Right lobe of liver (tissue), 6 donors: ENCODE results near the gene YDJC. TPM values are rescaled to one million over a fixed set of nuclear protein-coding genes. Genes with fewer than 3 reads are reported as not detected.

ENCODE experiments used
- ATAC-seq, 4 donors: fragments of 200-7000 bp; cut with Tn5 transposase; one replicate each; pipeline ENCODE4 v1.9.1; 2020; ENCODE audit warnings: mild to moderate bottlenecking in 4 of 4, moderate library complexity in 4 of 4
- DNase-seq, 3 donors: peaks; one replicate each; pipeline ENCODE4 v3.0.0-alpha.2; 2020
- H3K27ac ChIP-seq, 3 donors: fragments of 200-600 bp; one replicate each; pipeline ENCODE4 v1.8.0; 2022
- H3K27me3 ChIP-seq, 2 donors: fragments of 200-600 bp; one replicate each; pipeline ENCODE4 v1.8.0; 2022
- H3K36me3 ChIP-seq, 4 donors: fragments of 200-600 bp; sonication (generic) in 1 of 4; one replicate each; pipeline versions ENCODE4 v1.5.1 to v1.8.0; 2017 to 2022; ENCODE audit warnings: control low read depth in 1 of 4
- H3K4me1 ChIP-seq, 4 donors: fragments of 200-600 bp; sonication (generic) in 1 of 4; one replicate each; pipeline versions ENCODE4 v1.5.1 to v1.8.0; 2017 to 2022; ENCODE audit warnings: control low read depth in 1 of 4
- H3K4me3 ChIP-seq, 3 donors: fragments of 200-600 bp; one replicate each; pipeline ENCODE4 v1.8.0; 2022
- H3K9me3 ChIP-seq, 4 donors: fragments of 200-600 bp; sonication (generic) in 1 of 4; one replicate each; pipeline versions ENCODE4 v1.5.1 to v1.8.0; 2017 to 2022; ENCODE audit warnings: control low read depth in 1 of 4
- CTCF ChIP-seq, 4 donors: fragments of 200-600 bp in 3 of 4; fragments of 450-650 bp in 1 of 4; IDR thresholded peaks; one replicate each; pipeline versions ENCODE4 v1.5.1 to v1.8.0; 2016 to 2022; ENCODE audit warnings: antibody characterized with exemption in 4 of 4, mild to moderate bottlenecking in 2 of 4
- POLR2A ChIP-seq: fragments of 450-650 bp; IDR thresholded peaks from one replicate; pipeline ENCODE4 v1.6.1; 2017; ENCODE audit warnings: antibody characterized with exemption, mild to moderate bottlenecking
- WGBS: methylation state at CpG from one replicate; pipeline ENCODE4 v1.1.6; 2018; ENCODE audit warnings: low coverage, low lambda C conversion rate; ENCODE audit not compliant: insufficient coverage; ENCODE audit errors: missing lambda C conversion rate; 5-methylcytosine and 5-hydroxymethylcytosine counted together
- intact Hi-C, 2 donors: fragments of 100-400 bp; cut with DNase I; formaldehyde crosslinking; loops; one replicate each; pipeline versions ENCODE4 v1.11.2 to v1.14.1; 2022
- total RNA-seq, 6 experiments: library from RNA; depleted of rRNA in 2 of 6; stranded (reverse); fragments of >200 nt in 2 of 6; fragmentation: NEBNext Ultra II Directional in 3 of 6; extraction: Animal tissue kit (Norgen Biotek cat#: 25700) in 3 of 6; gene quantifications; one replicate each; pipeline versions ENCODE4 v1.1.0 to v1.2.4, GENCODE V29; 2016 to 2023
- donor health status: DM: no; HTN: yes; CAD: no.
- donor health status: DM: no; HTN: no; CAD: no.
- donor health status: DM: no; HTN: no; CAD: no.
- donor health status: DM: no; HTN: yes; CAD: no.
- donor health status: DM: no; HTN: yes; CAD: no.

Gene YDJC
- total RNA-seq, 6 experiments from 2014 or later: 7.1 to 29.0 (median 7.8) TPM

- H3K36me3 ChIP-seq: no peaks in the 10 kb centered on the region
- H3K4me1 ChIP-seq: peaks cover 0 to 3% (median 0%) of the 10 kb centered on the region in 4 donors
- WGBS: 100% methylated on average over 1 of the region's 7 CpGs
- DNase-seq (no peak), ATAC-seq (no peak)
- H3K27ac ChIP-seq: no peak overlapping the region
- TF ChIP-seq CTCF (IDR thresholded peaks at IDR 0.05) (no peak), POLR2A (no peak)
- intact Hi-C loops: no loop called here
- H3K4me3 ChIP-seq: no peak overlapping the region
- H3K27me3 ChIP-seq: no peaks in the 10 kb centered on the region
- no peaks in the 10 kb centered on the region for H3K9me3 ChIP-seq
Observed at GRCh38 chr22:21660904-21661303, 31.1 kb upstream of the YDJC start.

GRCh38 chr22:21659864-21660525 lies 30.2 kb upstream of the YDJC start:
- intact Hi-C loops: no loop called here
- no peak for ATAC-seq
- WGBS: 67% methylated on average over 3 of the region's 7 CpGs

GRCh38 chr22:21657360-21658032 lies 27.7 kb upstream of the YDJC start:
- no peaks in the 10 kb centered on the region for H3K9me3 ChIP-seq
- H3K4me3 ChIP-seq: peak overlapping the region; percentile 52 to 58 (median 58)
- no peaks in the 10 kb centered on the region for H3K36me3 ChIP-seq
- peak; percentile 16 to 28 (median 22) for TF ChIP-seq CTCF (IDR thresholded peaks at IDR 0.05)
- TF ChIP-seq POLR2A: no peak
- WGBS: no CpG with 5 or more reads among the region's 79 CpGs
- ATAC-seq: peak; percentile 84 to 93 (median 91)
- no peak overlapping the region for H3K27ac ChIP-seq
- peak; percentile 74 to 84 (median 83) for DNase-seq
- H3K4me1 ChIP-seq: no peaks in the 10 kb centered on the region
- H3K27me3 ChIP-seq: no peaks in the 10 kb centered on the region
- intact Hi-C loops: no loop called here

More at GRCh38 chr22:21659864-21660525, 30.2 kb upstream of the YDJC start:
- Histone ChIP-seq H3K36me3 (no peaks in the 10 kb centered on the region), H3K4me3 (no peak overlapping the region), H3K4me1 (no peaks in the 10 kb centered on the region), H3K27me3 (no peaks in the 10 kb centered on the region), H3K9me3 (no peaks in the 10 kb centered on the region), H3K27ac (no peak overlapping the region)
- no peak for DNase-seq
- TF ChIP-seq POLR2A (no peak), CTCF (IDR thresholded peaks at IDR 0.05) (no peak)

GRCh38 chr22:21657020-21657359 lies 27.2 kb upstream of the YDJC start:
- ATAC-seq: no peak

More at GRCh38 chr22:21657020-21657359, 27.2 kb upstream of the YDJC start:
- no peaks in the 10 kb centered on the region for H3K9me3 ChIP-seq
- intact Hi-C loops: no loop called here
- WGBS: 57% methylated on average over 9 of the region's 17 CpGs
- DNase-seq: no peak
- H3K4me1 ChIP-seq: peaks cover 0 to 3% (median 0%) of the 10 kb centered on the region in 4 donors
- no peaks in the 10 kb centered on the region for H3K36me3 ChIP-seq
- H3K4me3 ChIP-seq: peak overlapping the region in 2 of 3 donors; percentile 52 to 58
- H3K27me3 ChIP-seq: no peaks in the 10 kb centered on the region
- H3K27ac ChIP-seq: no peak overlapping the region
- TF ChIP-seq CTCF (IDR thresholded peaks at IDR 0.05) (no peak), POLR2A (no peak)
